Uterus (tissue), 4 donors: ENCODE data around the gene NPAS4. TPM values are rescaled to one million over a fixed set of nuclear protein-coding genes. Genes with fewer than 3 reads are reported as not detected.
A peak's percentile ranks its signal among the peaks of the same experiment; 100 is the strongest.
"Not testable (repeated sequence)": the region's sequence is repeated elsewhere in the genome, so short reads cannot be mapped to it uniquely, and the experiment has no call there.

Experiments
- DNase-seq, 2 donors: peaks; one replicate each; pipeline ENCODE4 v3.0.0-alpha.2; 2019 to 2020
- H3K27ac ChIP-seq, 2 donors: fragments of 200-600 bp; sonication (generic); 1 replicate in 1 of 2; 2 replicates in 1 of 2; pipeline ENCODE4 v1.5.1; 2016 to 2018
- H3K27me3 ChIP-seq, 2 donors: fragments of 200-600 bp; sonication (generic); one replicate each; pipeline ENCODE4 v1.5.1; 2018 to 2019; ENCODE audit warnings: control low read depth in 1 of 2
- H3K36me3 ChIP-seq, 2 donors: fragments of 200-600 bp; sonication (generic); one replicate each; pipeline ENCODE4 v1.5.1; 2019; ENCODE audit warnings: control low read depth in 1 of 2
- H3K4me1 ChIP-seq, 2 donors: fragments of 200-600 bp; sonication (generic); one replicate each; pipeline ENCODE4 v1.5.1; 2018 to 2019; ENCODE audit warnings: control low read depth in 1 of 2
- H3K4me3 ChIP-seq, 2 donors: fragments of 200-600 bp; sonication (generic); 1 replicate in 1 of 2; 2 replicates in 1 of 2; pipeline ENCODE4 v1.5.1; 2018 to 2019; ENCODE audit warnings: mild to moderate bottlenecking in 1 of 2
- H3K9me3 ChIP-seq, 2 donors: fragments of 200-600 bp; sonication (generic); one replicate each; pipeline ENCODE4 v1.5.1; 2019; ENCODE audit warnings: control low read depth in 1 of 2
- CTCF ChIP-seq, 4 experiments: fragments of 200-600 bp in 2 of 4; fragments of 450-650 bp in 2 of 4; sonication (generic) in 2 of 4; IDR thresholded peaks; one replicate each; pipeline ENCODE4 v1.5.1; 2016 to 2019; ENCODE audit warnings: antibody characterized with exemption in 4 of 4, mild to moderate bottlenecking in 2 of 4, moderate library complexity in 1 of 4
- POLR2A ChIP-seq, 2 donors: fragments of 450-650 bp; IDR thresholded peaks; one replicate each; pipeline ENCODE4 v1.6.1; 2016; ENCODE audit warnings: antibody characterized with exemption in 2 of 2, mild to moderate bottlenecking in 1 of 2, moderate library complexity in 1 of 2
- intact Hi-C: fragments of 100-400 bp; cut with DNase I; formaldehyde crosslinking; loops from one replicate; pipeline ENCODE4 v1.15.1; 2023; ENCODE audit warnings: low total_unique reads
- total RNA-seq, 4 donors: library from RNA; depleted of rRNA in 3 of 4; stranded (reverse); fragments of >200 nt in 3 of 4; gene quantifications; one replicate each; pipeline versions ENCODE4 v1.1.0 to v1.2.4, GENCODE V29; 2014 to 2023
- donor health status: DM: yes; HTN: yes; CAD: no.

NPAS4 gene
- total RNA-seq, 4 donors from 2014 or later = 0.97 to 12.6 (median 1.5) TPM; not detected in 1

DNA sequence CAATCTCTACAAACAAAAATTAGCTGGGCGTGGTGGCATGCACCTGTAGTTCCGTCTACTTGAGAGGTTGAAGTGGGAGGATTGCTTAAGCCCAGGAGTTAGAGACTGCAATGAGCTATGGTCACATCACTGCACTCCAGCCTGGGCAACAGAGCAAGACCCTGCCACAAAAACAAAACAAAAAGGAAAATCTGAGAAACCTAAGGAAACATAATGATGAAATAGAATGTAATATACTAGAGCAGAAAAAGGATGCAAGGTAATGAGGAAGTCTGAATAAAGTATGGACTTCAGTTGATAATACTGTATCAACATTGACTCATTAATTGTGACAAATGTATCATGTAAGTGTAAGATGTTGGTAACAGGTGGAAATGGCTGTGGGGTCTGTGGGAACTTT, 8.1 kb downstream of the NPAS4 start:
- intact Hi-C loops = no loop called here
- Histone ChIP-seq H3K27ac (no peak overlapping the region), H3K9me3 (no peaks in the 10 kb centered on the region), H3K36me3 (no peaks in the 10 kb centered on the region), H3K27me3 (no peaks in the 10 kb centered on the region), H3K4me3 (no peak overlapping the region), H3K4me1 (no peaks in the 10 kb centered on the region)
- TF ChIP-seq CTCF (IDR thresholded peaks at IDR 0.05) (no peak), POLR2A (IDR thresholded peaks at IDR 0.05) (no peak)
- DNase-seq = no peak

DNA sequence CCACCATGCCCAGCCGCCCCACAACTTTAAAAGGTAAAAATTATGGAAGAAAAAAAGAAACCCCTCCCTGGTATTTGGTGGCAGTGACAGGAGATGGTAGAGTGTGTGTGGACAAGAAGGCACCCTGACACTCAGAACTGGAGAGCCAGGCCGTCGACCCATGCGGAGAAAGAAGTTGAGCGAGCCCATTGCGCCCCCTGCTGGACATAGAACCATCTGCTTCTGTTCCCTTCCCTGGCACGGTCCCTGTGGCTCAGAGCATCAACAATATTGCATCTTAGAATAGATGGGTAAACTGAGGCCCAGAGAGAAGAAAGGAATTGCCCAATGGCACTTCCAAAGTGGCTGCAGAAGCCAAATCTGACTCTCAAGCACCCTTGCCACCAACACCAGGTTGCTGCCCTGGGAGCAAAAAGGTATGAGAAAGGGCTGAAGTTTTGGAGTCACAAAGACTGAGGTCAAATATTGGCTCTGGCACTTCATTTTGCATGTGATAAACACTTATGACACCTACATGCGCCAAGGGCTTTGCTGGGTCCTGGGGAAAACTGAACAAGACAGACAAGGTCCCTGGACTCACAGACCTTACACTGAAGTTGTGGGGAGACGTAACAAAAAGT, 9.3 kb downstream of the NPAS4 start:
- Histone ChIP-seq H3K4me1 (no peaks in the 10 kb centered on the region), H3K4me3 (no peak overlapping the region), H3K9me3 (no peaks in the 10 kb centered on the region), H3K27me3 (no peaks in the 10 kb centered on the region), H3K36me3 (no peaks in the 10 kb centered on the region), H3K27ac (no peak overlapping the region)
- intact Hi-C loops = no loop called here
- peak; percentile 69 to 79 for DNase-seq
- TF ChIP-seq CTCF (IDR thresholded peaks at IDR 0.05) (peak; percentile 70 to 86 (median 77)), POLR2A (IDR thresholded peaks at IDR 0.05) (no peak)

GRCh38 chr11:66431287-66431686, 10.5 kb downstream of the NPAS4 start:
- H3K9me3 ChIP-seq, H3K4me1 ChIP-seq, H3K4me3 ChIP-seq, H3K36me3 ChIP-seq, H3K27ac ChIP-seq, DNase-seq, intact Hi-C loops, H3K27me3 ChIP-seq: not testable (repeated sequence)

DNA sequence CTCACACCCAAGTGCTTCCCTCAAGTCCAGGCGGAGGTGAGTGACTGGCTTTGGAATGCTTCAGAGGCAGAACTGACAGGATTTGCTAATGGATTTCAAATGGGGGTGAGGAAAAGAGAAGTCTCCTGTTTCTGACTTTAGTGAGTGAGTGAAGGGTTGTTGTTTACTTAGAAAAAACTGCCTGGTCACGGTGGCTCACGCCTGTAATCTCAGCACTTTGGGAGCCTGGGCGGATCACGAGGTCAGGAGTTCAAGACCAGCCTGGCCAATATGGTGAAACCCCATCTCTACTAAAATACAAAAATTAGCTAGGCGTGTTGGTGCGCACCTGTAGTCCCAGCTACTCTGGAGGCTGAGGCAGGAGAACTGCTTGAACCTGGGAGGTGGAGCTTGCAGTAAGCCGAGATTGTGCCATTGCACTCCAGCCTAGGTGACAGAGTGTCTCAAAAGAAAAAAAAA, 11.1 kb downstream of the NPAS4 start:
- H3K27me3 ChIP-seq, H3K9me3 ChIP-seq, H3K36me3 ChIP-seq, H3K4me1 ChIP-seq, H3K27ac ChIP-seq, H3K4me3 ChIP-seq, intact Hi-C loops, DNase-seq: not testable (repeated sequence)

DNA sequence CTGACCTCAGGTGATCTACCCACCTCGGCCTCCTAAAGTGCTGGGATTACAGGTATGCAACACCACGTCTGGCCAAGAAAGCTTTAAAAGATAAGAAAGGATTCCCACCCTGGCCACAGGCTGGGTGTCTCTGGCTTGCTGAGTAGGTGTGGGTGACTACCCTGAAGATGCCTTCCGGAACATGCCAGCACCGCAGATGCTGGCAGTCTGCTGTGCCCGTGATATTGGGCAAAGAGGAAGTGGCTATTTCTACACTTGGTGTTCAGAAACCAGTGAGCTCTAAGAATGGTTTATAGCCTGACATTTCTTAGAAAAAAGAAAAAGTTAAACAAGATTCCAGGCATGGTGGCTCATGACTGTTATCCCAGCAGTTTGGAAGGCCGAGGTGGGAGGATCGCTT, 11.8 kb downstream of the NPAS4 start:
- no peak overlapping the region for H3K4me3 ChIP-seq
- DNase-seq = no peak
- no peaks in the 10 kb centered on the region for H3K9me3 ChIP-seq
- intact Hi-C loops = no loop called here
- no peaks in the 10 kb centered on the region for H3K36me3 ChIP-seq
- no peaks in the 10 kb centered on the region for H3K4me1 ChIP-seq
- H3K27ac ChIP-seq = no peak overlapping the region
- H3K27me3 ChIP-seq = no peaks in the 10 kb centered on the region
- TF ChIP-seq POLR2A (IDR thresholded peaks at IDR 0.05) (no peak), CTCF (IDR thresholded peaks at IDR 0.05) (no peak)

DNA sequence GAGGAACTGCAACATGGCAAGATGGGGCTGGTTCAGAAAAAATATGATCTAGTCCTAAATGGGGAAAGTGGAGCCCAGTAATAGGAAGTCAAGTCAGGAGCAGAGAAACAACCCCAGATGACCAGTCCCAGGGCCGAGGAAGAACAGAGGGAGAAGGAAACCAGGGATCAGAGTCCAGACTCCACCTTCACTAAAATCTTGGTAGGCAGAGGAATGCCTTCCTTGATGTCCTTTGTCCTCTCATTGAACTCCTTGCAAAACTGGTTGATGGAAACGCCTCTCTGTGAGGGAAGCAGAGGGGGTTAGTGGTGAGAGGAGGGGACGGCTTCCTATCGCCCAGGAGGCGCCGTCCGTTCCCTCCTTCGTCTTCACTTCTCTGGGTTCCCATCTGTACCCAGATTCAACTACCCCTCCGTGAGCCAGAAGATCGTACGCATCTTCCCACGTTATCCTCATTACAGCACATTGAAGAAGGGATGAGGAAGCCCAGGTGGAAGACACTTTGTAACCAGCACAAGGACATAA, 17.2 kb downstream of the NPAS4 start:
- no peaks in the 10 kb centered on the region for H3K9me3 ChIP-seq
- no peak for DNase-seq
- H3K4me3 ChIP-seq = peak overlapping the region; percentile 70 to 77
- H3K36me3 ChIP-seq = no peaks in the 10 kb centered on the region
- TF ChIP-seq POLR2A (IDR thresholded peaks at IDR 0.05) (no peak), CTCF (IDR thresholded peaks at IDR 0.05) (no peak)
- peak overlapping the region; percentile 79 to 87 for H3K27ac ChIP-seq
- H3K4me1 ChIP-seq = no peaks in the 10 kb centered on the region
- H3K27me3 ChIP-seq = no peaks in the 10 kb centered on the region
- intact Hi-C loops = loop anchor here (5.0 kb wide), 1 partner anchor 36 kb away; no protein-coding TSS in a partner anchor
